Measurements from ENCODE around the gene TAOK1.
A peak's percentile ranks its signal among the peaks of the same experiment; 100 is the strongest.

Gene TAOK1

DNA sequence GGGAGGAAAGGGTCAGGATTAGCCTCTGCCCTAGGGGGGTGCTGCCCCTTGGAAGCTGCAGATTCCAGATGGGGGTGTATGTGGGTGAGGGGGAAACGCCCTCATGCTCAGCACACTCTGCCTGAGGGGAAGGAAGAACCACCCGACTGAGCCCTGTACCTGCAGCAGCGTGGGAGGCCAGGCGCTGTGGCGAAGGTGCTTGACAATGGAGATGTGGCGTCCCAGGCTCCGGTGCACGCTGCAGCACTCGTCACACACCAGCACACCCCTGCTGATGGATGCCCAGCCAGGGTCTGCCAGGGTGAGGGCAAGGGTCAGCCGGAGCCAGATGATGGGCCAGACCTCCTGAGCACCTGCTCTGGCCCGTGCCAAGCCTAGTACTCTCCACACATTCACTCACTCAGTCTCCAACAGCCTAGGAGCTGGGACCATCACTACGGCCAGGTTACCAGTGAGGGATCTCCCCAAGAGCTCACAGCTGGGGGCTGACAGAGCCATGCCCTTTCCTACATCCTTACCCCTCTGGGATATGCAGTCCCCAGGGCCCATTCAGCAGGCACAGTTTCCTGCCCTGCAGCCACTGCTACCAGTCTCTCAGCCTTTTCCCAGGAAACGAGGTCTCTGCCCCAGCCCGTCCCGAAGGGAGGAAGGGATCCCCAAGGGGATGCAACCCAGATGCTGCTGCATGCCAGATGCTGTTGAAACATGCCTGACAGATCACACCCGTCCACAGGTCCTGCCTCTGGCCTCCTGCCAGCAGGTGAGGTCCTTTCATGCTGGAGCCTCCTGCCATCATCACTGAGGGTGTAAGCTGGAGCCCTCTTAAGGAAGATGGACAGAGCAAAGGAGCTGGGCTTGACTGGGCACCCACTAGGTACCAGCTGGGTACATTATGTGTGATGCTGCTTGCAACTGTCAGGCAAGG lies 193.4 kb downstream of the TAOK1 start:
- no peaks in the 10 kb centered on the region for H3K9me3 Mint-ChIP-seq (ENCODE audit: low read depth)
- H3K4me1 Mint-ChIP-seq (ENCODE audit: low read depth) = peaks cover 45% of the 10 kb centered on the region
- H3K27me3 Mint-ChIP-seq = no peaks in the 10 kb centered on the region
- H3K36me3 Mint-ChIP-seq = peaks cover 3% of the 10 kb centered on the region
- peak overlapping the region; percentile 50 for H3K27ac Mint-ChIP-seq
- peak overlapping the region; percentile 6 for H3K4me3 Mint-ChIP-seq

DNA sequence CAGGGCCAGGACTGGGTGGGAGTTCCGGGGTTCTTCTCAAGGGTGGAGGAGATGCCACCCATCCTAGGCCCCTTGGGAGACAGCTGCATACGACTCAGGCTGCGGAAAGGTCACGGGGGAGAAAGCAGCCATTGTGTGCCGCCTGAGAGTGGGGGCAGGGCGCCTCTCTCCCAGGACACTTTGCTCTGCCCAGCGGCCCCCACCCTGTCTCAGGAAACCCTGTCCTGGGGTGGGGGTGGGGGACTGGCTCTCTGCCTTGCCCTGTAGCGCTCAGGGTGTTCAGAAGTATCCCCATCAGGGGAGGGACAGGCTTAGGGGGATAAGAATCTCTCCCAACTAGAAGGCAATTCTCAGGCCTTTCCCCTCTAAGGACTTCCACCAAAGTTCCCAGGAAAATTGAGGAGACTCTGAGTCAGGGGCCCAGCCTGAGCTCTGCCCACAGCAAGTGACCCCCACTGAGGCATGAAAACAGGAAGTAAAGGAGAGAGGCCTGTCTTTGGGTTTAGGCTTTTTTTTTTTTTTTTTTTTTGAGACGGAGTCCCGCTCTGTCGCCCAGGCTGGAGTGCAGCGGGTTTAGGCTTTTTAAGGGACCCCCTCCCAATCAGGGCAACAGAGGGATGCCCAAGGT lies 194.4 kb downstream of the TAOK1 start:
- Mint-ChIP-seq H3K9me3 (ENCODE audit: low read depth) (no peaks in the 10 kb centered on the region), H3K4me3 (peak overlapping the region; percentile 59), H3K27me3 (no peaks in the 10 kb centered on the region), H3K27ac (peak overlapping the region; percentile 78), H3K4me1 (ENCODE audit: low read depth) (peaks cover 45% of the 10 kb centered on the region), H3K36me3 (peaks cover 3% of the 10 kb centered on the region)

DNA sequence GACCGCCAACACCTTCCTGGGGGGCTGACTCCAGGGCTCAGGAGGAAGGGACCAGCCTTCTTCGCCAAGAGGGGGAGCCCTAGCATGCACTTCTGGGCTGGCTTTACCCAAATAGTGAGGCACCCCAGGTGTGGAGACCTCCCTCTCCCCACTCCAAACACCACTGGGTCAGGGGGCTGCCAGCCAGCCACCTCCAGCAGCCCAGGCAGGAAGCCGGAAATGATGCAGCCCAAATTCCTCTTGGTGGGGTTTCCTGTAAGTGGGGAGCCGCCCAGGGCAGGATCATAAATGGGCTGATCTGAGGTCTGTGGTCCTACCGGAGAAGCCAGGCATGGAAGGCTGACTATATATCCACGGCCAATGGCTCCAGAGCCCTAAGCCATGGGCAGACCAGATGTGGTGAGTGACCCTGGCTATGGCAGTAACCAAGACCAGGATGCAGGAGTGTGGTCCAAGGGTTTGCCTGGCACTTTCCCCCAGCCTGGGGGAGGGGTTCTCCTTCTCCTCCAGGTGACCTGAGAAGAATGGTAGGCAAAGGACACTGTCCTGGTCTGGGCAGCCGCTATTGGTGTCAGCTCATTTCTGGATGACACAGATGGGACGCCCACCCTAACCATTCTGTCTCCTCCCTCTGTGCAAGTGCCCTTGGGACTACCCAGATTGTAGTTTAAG lies 195.1 kb downstream of the TAOK1 start:
- H3K27ac Mint-ChIP-seq = no peak overlapping the region
- H3K27me3 Mint-ChIP-seq = no peaks in the 10 kb centered on the region
- H3K9me3 Mint-ChIP-seq (ENCODE audit: low read depth) = no peaks in the 10 kb centered on the region
- peaks cover 49% of the 10 kb centered on the region for H3K4me1 Mint-ChIP-seq (ENCODE audit: low read depth)
- peaks cover 3% of the 10 kb centered on the region for H3K36me3 Mint-ChIP-seq
- peak overlapping the region; percentile 23 for H3K4me3 Mint-ChIP-seq

DNA sequence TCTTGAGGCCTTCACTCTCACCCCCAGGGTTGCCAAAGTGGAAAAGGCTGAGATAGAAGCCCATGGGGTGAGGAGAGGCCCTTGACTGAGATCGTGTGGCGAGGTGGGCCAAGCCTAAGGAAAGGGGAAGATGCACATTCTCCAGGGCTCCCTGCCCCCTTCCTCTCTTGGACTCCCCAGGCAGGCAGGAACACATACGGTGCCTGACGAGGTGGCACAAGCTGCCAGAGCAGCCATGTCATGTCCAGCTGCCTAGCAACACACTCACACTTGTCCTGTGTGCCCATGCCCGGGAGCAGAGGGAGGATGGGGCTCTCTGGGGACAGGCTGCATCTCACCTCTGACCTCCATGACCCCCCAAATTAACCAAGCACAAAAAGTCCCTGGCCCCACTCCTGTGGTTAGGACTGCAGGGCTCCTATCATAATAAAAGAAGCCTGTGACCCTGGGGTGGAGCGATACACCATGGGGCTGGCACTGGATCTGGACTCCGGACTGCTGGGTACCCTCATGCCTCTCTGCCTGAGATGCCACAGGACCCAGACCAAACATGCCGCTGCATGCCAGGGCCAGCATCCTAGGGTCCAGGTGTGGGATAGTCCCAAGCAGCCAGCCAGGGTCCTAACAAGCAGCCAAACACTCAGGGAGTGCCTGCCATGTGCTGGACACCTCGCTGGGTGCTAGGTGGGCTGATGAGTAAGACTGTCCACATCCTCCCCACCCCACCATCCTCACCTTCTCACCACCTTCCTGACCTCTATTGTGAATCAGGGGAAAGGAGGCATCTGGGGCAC lies 196.7 kb downstream of the TAOK1 start:
- H3K27me3 Mint-ChIP-seq = no peaks in the 10 kb centered on the region
- H3K9me3 Mint-ChIP-seq (ENCODE audit: low read depth) = no peaks in the 10 kb centered on the region
- peak overlapping the region; percentile 97 for H3K4me3 Mint-ChIP-seq
- no peaks in the 10 kb centered on the region for H3K36me3 Mint-ChIP-seq
- H3K4me1 Mint-ChIP-seq (ENCODE audit: low read depth) = peaks cover 58% of the 10 kb centered on the region
- peak overlapping the region; percentile 92 for H3K27ac Mint-ChIP-seq

DNA sequence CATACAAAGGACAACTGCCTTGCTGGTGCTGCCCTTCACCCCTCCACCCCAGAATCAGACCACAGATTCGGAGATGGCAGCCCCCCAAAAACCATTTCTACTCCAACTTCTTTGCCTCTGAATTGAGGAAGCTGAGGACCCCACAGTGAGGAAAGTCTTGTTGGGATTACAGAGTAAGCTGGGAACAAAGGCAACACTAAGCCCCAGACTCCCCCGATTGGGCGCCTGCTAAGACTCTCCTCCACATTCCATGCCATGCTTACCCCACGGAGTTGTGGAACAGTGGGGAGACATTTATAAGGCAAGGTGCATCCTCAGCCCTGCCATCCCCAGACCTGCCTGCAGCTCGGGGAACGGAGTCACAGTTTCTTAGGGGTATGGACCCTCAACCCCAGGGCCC lies 197.4 kb downstream of the TAOK1 start:
- Mint-ChIP-seq H3K4me1 (ENCODE audit: low read depth) (peaks cover 63% of the 10 kb centered on the region), H3K9me3 (ENCODE audit: low read depth) (no peaks in the 10 kb centered on the region), H3K36me3 (no peaks in the 10 kb centered on the region), H3K27me3 (no peaks in the 10 kb centered on the region), H3K4me3 (peak overlapping the region; percentile 97), H3K27ac (peak overlapping the region; percentile 92)

DNA sequence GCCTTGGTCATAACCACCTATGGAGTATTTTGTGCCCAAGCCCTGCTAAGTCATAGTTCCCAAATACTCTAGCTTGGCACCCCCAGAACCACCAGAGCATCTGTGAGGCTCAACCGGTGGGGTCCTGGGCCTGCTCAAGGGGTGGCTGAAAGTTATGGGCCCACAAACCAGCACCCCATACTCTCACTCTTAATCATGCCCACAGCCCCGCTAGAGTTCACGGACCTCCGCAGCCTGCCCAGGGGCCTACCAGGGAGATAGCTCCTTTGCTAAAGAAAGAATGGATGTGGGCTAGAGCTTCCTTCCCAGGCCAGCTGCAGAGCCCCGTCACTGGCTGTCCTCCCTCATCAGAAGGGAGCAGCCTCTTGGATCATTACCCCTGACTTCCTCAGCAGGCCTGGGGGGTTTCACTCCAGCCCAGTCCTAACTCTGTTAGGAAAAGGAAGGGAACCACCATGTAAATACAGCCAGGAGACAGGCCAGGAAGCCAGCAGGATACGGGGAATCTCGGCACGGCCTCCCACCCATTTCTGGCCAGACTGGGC lies 197.9 kb downstream of the TAOK1 start:
- no peaks in the 10 kb centered on the region for H3K27me3 Mint-ChIP-seq
- H3K36me3 Mint-ChIP-seq = no peaks in the 10 kb centered on the region
- H3K4me1 Mint-ChIP-seq (ENCODE audit: low read depth) = peaks cover 66% of the 10 kb centered on the region
- no peaks in the 10 kb centered on the region for H3K9me3 Mint-ChIP-seq (ENCODE audit: low read depth)
- peak overlapping the region; percentile 97 for H3K4me3 Mint-ChIP-seq
- peak overlapping the region; percentile 92 for H3K27ac Mint-ChIP-seq

DNA sequence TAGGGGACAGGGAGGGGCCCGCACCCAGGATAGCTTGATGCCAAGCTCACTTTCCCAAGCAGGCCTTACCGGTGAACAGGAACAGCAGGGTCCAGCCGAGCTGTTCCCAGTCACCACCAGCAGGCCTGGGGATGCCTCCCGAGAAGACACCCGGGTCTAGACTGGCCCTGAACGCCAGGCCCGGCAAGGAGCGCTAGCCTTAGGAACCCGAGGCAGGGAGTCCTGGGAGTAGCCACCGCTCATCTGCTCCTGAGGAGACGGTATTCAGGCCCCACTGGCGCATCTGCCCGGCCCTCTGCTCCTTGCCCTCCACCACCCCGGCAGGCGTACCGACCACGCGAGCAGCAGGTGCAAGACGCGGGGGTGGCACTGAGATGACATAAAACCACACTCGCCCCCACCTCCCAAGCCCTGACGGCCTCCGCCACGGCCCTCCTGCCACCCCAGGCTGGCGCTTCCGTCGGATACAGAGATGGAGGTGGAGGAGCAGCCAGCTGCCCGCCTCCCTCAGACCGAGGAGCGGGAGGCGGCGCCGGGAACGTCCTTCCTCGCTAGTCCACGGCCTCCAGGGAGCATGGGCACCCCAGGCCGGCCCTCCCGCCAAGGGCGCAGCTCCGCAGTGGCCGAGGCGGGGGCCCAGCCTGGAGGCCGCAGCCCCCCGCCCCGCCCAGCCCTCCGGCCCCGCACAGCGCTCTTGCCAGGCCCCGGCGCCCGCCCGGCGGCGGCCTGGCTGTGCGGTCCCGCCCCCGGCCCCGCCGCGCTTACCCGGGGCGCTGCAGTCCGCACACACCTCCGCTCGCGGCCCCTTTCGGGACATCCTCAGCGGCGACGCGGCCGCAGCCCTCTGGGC lies 198.6 kb downstream of the TAOK1 start:
- Mint-ChIP-seq H3K27ac (peak overlapping the region; percentile 92), H3K4me1 (ENCODE audit: low read depth) (peaks cover 65% of the 10 kb centered on the region), H3K36me3 (no peaks in the 10 kb centered on the region), H3K27me3 (no peaks in the 10 kb centered on the region), H3K9me3 (ENCODE audit: low read depth) (no peaks in the 10 kb centered on the region), H3K4me3 (peak overlapping the region; percentile 97)

DNA sequence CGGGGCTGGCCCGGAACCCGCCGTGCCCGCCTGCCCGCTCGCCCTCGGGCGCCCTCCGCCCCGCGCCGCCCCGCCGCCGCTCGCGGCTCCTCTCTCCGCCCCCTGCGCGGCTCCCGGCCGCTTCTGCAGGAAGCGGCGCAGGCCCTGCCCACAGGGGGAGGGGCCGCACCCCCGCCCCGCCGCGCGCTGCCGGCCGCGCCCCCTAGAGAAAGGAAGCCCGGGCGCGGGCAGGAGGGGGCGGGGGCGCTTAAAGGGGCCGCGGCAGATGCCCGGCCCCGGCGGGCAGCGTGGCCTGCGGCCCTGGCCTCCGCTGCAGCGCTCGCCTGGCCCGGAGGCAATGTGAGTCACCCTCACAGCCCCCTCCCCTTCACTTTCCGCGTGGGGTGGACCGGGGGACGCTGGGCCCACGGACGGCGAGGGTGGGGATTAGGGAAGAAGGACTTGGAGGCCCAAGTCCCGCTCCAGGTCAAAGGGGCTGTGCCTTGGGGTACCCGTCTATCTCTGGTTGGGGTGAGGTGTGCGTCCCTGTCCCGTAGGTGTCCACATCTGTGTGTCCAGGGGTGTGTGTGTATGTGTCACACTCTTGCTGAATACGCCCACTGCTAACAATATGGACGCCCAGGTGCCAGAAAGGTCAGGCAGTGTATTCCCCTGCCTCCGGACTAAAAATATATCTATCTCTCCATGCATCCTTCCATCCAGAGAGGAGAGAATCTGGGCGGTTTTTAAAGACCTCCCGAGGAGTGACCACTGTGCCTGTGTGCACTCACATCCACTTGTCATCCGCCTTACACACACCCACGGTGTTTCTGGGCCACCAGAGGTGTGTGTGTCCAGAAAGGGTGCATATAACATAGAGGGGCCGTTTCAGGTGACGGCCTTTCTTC lies 199.6 kb downstream of the TAOK1 start, which contains the start of gene GIT1:
GIT1 (minus strand) TSS at position 125 of the 887 bp plus-strand sequence. CDS start 270 bp downstream, outside the sequence.
- H3K27ac Mint-ChIP-seq = peak within 1 kb of the TSS; percentile 92
- H3K4me3 Mint-ChIP-seq = peak within 1 kb of the TSS; percentile 97
- peaks cover 61% of the 10 kb centered on the region for H3K4me1 Mint-ChIP-seq (ENCODE audit: low read depth)
- no peaks in the 10 kb centered on the region for H3K36me3 Mint-ChIP-seq
- H3K9me3 Mint-ChIP-seq (ENCODE audit: low read depth) = no peaks in the 10 kb centered on the region
- no peaks in the 10 kb centered on the region for H3K27me3 Mint-ChIP-seq

DNA sequence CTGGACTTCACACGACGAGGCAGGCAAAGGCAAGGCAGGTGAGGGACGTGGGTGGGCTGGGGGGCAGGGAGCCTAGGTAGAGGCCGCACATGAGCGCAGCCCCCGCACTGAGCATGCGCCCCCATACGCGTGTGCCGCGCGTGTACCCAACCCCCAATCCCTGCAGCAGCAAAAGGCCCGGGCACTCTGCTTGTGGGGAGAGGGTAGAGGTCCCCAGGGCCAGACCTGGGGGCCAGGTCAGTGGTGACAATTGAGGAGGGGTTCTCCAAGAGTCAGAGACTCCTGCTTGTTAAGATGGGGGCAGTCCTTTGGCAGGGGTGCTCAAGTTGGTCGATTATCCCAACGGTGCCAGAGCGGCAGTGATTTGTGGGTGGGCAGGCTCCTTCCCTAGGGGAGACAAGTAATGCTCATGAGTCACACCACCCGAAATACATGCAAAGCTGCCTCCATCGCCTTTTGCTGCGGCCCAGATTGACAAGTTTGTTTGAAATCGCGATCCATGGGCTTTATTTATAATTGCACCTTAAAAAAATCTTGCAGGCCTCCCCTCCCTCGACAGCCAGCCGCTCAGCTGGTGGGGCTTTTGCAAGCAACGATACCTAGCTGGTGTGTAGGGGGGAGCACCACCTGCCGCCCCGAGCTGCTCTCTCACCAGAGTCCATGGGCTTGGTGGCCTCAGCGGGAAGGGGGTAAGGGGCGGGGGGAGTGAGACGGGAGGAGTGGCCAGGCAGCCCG lies 200.4 kb downstream of the TAOK1 start:
- Mint-ChIP-seq H3K27me3 (no peaks in the 10 kb centered on the region), H3K27ac (peak overlapping the region; percentile 92), H3K4me3 (peak overlapping the region; percentile 90), H3K9me3 (ENCODE audit: low read depth) (no peaks in the 10 kb centered on the region), H3K4me1 (ENCODE audit: low read depth) (peaks cover 61% of the 10 kb centered on the region), H3K36me3 (no peaks in the 10 kb centered on the region)

DNA sequence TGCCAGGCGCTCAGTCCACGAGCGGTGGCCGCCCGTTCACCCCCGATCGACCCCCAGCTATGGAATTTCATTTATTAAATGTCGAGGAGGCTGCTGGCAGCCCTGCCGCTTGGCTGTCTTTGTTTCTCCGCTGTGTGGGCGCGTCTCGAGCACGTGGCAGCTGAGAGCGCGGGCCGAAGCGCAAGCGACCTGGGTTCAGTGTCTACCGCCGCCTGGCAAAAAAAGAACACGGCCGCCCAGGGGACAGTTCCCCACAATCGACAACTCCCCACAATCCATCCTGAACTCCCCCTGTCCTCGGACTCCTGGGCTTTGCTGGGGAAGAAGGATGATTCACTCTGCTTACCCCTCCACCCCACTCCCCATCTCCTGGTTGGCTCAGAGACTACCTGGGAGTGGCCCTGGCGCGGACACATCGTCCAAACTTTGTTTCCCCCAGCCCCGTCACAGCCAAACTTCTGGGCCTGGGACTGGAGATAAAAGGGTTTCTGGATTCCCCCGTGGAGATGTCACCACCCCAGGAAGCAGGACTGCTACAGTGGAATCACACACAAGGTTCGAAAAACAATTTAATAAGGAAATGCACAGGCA lies 201.1 kb downstream of the TAOK1 start:
- Mint-ChIP-seq H3K4me3 (peak overlapping the region; percentile 90), H3K4me1 (ENCODE audit: low read depth) (peaks cover 54% of the 10 kb centered on the region), H3K27me3 (no peaks in the 10 kb centered on the region), H3K27ac (peak overlapping the region; percentile 79), H3K9me3 (ENCODE audit: low read depth) (no peaks in the 10 kb centered on the region), H3K36me3 (no peaks in the 10 kb centered on the region)

DNA sequence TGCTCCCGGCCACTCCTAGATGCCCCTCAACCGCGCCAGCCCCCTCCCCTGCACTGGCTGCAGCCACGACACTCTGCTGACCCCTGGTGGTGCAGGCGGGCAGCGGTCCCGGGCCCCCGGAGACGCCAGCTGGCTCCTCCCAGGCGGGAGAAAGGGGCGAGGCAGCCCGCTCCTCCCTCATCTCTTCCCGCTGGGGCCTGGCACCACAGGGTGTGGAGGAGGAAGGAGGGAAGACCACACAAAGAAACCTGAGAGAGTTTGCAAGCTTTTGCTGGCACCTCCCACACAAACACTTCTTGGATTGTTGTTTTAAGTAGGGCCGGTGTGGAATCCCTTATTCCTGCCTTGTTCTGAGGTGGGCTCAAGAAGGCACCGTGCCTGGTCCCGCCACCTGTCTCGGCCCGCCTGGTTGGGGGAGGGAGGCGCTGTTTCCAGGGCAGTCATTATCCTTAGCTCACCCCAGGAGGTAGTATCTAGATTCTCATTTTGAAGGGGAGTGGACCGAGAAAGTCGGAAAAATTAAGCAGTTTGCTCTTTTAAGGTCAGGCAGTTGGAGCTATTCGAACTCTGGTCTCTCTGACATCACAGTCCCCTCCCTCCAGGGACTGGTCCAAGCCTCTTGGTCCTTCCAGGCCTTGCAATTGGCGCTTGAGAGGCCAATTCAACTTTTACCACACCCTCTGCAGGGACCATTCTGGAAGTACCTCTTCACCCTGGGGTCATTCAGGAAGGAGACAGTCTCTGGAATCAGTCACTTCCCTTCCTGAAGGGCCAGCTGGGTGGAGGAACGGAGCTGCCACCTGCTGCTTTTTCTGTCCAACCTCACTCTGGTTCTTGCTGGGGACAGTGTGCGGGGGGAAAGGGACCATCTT lies 201.8 kb downstream of the TAOK1 start:
- Mint-ChIP-seq H3K36me3 (no peaks in the 10 kb centered on the region), H3K4me3 (peak overlapping the region; percentile 90), H3K27me3 (no peaks in the 10 kb centered on the region), H3K4me1 (ENCODE audit: low read depth) (peaks cover 48% of the 10 kb centered on the region), H3K27ac (peak overlapping the region; percentile 79), H3K9me3 (ENCODE audit: low read depth) (no peaks in the 10 kb centered on the region)

Data from activated naive CD8-positive, alpha-beta T cell (primary cell).